PC-9 (cell line): ENCODE data around the gene GNA12.

ENCODE experiments used
- EZH2 ChIP-seq: fragments of 200-600 bp; sonication (generic); IDR thresholded peaks from 2 replicates; pipeline ENCODE4 v1.8.0; 2017; ENCODE audit warnings: antibody characterized with exemption, low read depth
- TF ChIP-seq, protein P1 (sequence below): fragments of 200-600 bp; sonication (generic); conservative IDR thresholded peaks from 2 replicates; pipeline ENCODE4 v1.6.1; 2017; ENCODE audit warnings: mixed run types, antibody characterized with exemption, mild to moderate bottlenecking, moderate library complexity

DNA sequence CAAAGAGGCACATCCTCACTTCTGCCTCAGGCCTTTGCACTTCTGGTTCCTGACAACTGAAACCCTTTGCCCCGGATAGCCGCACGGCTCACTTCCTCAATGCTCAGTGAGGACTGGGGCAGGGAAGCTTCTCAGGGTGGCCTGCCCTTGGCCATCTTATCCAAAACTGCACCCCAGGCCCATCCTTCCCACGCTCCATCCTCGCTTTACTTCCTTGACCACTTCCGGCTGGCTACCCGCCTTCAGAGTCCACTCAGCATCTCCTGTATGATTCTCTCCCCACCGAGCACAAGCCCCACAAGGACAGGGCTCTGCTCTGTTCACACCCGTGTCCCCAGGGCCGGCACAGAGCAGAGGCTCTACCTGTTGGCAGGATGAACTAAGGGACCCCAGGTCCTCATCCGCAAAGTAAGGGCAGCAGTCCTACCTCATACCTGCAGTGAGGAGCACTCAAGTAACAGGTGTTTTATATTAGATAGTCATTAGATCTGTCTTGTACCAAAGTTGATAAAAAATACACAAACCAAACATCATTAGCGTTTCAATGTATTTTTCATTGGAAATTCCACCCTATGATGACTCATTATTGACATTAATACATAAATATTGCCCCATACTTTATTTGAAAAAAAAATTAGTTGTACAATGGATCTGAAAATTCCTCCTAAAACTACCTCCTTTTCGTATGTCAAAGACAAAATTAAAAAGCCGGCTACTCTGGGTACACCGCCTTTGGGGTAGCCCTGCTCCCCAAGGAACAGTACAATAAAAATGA, 35.0 kb downstream of the GNA12 start:
- TF ChIP-seq, protein P1, sequence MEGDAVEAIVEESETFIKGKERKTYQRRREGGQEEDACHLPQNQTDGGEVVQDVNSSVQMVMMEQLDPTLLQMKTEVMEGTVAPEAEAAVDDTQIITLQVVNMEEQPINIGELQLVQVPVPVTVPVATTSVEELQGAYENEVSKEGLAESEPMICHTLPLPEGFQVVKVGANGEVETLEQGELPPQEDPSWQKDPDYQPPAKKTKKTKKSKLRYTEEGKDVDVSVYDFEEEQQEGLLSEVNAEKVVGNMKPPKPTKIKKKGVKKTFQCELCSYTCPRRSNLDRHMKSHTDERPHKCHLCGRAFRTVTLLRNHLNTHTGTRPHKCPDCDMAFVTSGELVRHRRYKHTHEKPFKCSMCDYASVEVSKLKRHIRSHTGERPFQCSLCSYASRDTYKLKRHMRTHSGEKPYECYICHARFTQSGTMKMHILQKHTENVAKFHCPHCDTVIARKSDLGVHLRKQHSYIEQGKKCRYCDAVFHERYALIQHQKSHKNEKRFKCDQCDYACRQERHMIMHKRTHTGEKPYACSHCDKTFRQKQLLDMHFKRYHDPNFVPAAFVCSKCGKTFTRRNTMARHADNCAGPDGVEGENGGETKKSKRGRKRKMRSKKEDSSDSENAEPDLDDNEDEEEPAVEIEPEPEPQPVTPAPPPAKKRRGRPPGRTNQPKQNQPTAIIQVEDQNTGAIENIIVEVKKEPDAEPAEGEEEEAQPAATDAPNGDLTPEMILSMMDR, result no peak
- TF ChIP-seq EZH2, result no peak
